ENCODE data around the gene FHOD1. TPM values are rescaled to one million over a fixed set of nuclear protein-coding genes. Genes with fewer than 3 reads are reported as not detected.

FHOD1 gene
- total RNA-seq, 1 experiment from 2014 or later = 22.2 TPM

DNA sequence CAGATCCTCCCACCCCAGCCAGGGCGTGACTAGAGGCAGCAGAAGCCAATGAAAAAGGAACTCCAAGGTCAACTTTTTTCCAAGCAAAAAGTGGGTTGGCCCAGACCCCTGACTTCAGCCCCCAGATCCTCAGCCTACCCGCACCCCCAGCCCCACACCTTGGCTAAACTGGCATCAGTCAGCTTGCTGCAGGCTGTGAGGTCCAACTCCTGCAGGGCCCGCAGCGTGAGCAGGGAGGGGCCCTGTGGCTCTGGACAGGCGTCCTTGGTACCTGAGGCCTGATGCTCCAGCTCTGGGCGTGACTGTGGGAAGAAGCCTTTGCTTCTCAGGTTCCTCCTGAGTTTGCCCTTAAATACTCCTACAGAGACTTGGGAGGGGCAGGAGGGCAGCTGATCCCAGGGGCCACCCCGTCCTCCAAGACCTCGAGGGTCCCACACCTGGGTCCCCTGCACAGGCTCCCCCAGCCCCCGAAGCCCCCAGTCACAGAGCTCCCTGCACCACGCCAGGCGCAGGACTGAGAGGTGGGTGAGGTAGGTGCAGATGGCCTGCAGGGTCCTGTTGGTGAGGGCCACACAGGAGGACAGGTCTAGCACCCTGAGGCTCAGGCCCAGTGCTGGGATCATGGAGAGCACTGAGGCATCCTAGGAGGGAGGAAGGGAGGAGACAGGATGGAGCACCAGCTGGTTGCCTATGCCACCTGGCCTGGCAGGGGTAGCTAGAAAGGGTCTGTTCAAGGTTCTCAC, 39.0 kb downstream of the FHOD1 start:
- DNase-seq (ENCODE audit: low read depth) = no peak

DNA sequence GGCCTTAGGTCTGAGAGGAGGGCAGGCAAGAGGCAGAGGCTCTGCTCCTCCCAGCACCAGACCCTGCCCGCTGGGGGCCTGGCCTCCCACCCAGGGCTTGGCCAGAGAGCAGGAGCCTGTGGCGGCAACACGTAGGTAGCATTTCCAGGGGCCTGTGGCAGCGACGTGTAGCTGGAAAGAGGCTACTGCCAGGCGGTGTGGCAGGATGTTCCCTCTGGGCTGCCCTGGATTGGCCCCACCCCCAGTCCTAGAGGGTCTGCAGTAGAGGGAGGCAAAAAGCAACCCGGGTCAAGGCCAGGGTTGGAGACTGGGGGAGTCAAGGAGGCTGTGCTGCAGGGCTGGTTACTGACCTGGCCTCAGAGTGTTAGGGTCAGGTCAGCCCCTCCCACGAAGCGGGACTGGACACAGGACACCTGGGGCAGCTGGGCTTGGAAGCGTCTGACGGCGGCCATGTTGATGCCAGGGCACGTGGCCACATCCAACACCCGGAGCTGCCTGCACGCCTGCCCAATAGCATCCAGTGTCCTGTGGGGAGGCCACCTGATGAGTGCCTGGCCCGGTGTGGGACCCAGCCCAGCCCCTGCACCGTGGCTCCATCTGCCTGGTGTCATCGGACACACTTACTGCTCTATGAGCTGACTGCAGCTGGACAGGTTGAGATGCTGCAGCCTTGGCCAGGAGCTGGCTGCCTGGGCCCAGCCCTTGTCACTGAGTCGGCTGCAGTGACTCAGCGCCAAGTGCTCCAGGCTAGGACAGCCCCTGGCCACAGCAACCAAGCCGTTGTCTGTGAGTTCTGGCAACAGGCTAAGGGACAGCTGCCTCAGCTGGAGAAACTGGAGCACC, 39.8 kb downstream of the FHOD1 start:
- DNase-seq (ENCODE audit: low read depth) = peak; percentile 59

DNA sequence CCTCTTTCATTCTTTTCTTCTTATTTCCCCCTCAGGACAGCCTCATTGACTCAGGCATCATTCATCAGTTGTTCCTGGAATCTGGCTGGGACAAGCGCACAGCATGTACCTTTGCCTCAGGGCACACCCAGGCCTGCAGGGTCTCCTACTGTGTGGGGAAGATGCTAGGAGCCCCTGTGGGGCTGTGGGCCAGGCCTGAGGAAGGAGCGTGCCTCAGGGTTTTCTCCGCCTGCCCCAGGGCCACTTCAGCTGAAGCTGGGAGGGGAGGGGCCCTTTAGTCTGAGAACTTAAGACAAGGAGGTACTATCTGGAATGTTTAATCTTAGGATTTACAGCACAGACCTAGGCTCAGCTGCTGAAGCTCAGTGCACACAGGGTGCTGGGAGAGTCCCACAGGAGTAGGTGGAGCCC, 40.4 kb downstream of the FHOD1 start:
- no peak for DNase-seq (ENCODE audit: low read depth)

DNA sequence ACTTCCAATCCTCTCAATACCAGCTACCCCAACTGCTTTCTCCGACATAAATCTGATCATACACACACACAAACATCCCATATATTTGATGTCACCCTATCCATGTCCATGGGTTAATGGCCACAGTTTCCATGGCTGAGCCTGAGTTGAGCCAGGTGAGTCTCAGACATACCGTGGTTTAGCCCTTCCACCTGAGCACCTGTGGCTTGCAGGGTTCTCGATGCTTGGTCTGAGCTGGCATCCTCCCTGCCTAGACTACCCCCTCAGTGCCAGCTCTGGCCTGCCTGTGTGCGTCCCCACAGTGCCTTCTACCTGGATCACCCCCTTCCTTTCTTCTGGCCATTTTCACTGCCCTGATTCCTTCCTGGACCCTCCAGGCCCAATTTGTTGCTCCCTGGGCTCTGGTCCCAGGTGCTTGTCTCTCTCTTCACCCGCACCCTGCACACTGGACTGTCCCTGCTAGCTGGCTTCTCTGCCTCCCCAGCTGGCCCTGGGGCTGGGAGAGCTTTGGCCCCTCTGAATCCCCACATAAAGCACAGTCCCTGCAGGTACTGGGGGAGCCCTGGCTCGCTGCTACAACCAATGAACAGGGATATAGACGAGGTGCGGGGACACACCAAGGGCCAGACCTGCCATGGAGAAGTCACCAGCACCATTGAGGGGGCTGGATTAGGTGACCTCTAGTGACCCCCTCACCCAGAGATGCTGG, 41.0 kb downstream of the FHOD1 start:
- DNase-seq (ENCODE audit: low read depth) = no peak

DNA sequence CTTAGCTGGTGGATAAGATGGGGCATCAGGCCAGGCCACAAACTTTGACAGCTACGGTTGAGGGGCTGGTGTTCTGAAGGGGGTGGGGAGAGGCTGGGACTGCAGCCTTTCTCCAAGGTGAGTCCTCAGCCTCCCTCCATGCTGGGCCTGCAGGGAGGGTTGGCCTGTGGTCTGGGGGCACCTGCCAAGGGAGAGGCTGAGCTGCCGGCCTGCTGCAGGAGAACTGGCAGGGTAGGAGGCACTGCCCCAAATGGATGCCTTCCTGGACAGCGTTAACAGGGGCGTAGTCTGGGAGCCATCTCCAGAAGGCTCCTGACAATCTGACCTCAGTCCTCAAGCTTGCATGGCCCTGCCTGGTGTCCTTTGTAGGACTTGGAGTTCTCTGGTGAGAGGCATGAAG, 43.2 kb downstream of the FHOD1 start:
- DNase-seq (ENCODE audit: low read depth) = no peak

DNA sequence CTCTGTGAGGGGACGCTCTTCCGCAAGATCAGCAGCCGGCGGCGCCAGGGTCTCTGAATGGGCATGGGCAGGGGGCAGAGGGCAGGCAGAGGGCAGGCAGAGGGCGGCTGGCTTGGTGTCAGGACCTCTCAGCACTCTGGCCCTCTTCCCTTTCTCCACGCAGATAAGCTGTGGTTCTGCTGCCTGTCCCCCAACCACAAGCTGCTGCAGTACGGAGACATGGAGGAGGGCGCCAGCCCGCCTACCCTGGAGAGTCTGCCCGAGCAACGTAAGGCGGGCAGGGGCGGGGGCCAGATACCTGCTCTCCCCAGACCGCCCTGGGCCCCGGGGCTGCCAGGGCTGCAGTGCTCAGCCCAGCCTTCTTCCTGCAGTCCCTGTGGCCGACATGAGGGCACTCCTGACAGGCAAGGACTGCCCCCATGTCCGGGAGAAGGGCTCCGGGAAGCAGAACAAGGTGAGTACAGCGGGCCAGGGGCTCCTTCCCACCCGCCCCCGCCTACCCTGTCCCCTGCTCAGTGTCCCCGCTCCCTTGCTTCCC, 44.3 kb downstream of the FHOD1 start:
- DNase-seq (ENCODE audit: low read depth) = no peak

DNA sequence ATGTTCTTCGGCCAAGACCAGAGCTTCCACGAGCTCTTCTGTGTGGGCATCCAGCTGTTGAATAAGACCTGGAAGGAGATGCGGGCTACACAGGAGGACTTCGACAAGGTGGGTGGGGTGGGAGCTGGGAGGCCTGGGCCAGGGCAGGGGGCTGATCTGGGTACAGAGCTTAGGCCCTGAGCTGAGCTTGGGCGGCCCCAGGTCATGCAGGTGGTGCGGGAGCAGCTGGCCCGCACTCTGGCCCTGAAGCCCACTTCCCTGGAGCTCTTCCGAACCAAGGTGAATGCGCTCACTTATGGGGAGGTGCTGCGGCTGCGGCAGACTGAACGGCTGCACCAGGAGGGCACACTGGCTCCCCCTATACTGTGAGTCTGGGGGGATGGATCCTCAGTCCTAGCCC, 44.9 kb downstream of the FHOD1 start:
- no peak for DNase-seq (ENCODE audit: low read depth)

DNA sequence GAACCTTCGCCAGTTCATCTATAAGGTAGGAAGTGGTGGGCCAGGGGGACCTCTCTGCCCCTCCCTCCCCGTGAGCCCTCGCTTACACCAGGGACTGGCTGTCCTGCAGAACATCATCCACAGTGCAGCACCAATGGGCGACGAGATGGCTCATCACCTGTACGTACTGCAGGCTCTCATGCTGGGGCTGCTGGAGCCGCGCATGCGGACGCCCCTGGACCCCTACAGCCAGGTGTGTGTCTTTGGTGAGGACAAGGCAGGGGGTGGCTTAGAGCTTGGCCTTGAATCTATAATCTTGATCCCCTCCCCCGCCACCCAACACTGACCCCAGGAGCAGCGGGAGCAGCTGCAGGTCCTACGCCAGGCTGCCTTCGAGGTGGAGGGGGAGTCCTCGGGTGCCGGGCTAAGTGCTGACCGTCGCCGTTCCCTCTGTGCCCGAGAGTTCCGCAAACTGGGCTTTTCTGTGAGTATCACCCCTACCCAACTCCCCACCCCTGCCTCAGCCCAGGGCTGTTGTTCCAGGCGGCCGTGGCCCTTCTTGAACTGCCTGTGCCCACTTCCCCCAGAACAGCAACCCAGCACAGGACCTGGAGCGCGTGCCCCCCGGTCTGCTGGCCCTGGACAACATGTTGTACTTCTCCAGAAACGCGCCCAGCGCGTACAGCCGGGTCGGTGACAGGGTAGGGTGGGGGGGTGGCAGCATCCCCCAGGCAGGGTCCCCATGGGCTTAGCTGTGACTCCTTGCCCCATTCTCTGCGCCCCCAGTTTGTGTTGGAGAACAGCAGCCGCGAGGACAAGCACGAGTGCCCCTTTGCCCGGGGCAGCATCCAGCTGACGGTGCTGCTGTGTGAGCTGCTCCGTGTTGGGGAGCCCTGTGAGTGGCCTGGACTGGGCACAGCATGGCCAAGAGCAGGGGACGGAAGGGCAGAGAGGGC, 45.6 kb downstream of the FHOD1 start:
- DNase-seq (ENCODE audit: low read depth) = no peak

DNA sequence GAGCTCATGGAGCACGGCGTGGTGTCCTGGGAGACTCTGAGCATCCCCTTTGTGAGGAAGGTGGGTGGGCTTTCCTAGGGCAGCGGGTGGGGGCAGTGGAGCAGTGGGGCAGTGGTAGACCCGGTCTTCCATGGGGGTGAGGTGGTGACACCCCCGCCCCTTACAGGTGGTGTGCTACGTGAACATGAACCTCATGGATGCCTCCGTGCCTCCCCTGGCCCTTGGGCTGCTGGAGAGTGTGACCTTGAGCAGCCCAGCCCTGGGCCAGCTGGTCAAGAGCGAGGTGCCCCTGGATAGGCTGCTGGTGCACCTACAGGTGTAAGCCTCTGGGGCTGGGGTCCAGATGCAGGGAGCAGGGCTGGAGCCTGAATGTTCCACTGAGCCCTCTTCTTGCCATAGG, 46.8 kb downstream of the FHOD1 start:
- no peak for DNase-seq (ENCODE audit: low read depth)

DNA sequence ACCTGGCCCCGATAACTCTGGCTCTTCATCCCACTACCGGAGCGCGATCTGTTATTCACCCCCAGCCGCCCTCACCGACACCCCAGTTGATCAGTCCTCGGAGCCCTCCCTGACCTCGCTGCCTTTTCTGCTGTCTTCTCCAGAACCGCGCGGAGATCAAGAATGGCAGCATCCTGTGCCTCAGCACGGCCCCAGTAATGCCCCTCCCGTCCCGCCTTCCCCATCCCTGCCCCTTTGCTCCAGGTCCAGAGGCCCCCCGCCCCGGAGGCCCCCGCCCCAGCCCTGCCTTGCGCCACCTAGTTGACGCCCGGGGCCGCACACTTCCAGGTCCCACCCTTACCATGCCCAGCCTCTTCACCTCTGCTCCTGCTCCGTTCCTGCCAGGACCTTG, 47.5 kb downstream of the FHOD1 start:
- DNase-seq (ENCODE audit: low read depth) = no peak

DNA sequence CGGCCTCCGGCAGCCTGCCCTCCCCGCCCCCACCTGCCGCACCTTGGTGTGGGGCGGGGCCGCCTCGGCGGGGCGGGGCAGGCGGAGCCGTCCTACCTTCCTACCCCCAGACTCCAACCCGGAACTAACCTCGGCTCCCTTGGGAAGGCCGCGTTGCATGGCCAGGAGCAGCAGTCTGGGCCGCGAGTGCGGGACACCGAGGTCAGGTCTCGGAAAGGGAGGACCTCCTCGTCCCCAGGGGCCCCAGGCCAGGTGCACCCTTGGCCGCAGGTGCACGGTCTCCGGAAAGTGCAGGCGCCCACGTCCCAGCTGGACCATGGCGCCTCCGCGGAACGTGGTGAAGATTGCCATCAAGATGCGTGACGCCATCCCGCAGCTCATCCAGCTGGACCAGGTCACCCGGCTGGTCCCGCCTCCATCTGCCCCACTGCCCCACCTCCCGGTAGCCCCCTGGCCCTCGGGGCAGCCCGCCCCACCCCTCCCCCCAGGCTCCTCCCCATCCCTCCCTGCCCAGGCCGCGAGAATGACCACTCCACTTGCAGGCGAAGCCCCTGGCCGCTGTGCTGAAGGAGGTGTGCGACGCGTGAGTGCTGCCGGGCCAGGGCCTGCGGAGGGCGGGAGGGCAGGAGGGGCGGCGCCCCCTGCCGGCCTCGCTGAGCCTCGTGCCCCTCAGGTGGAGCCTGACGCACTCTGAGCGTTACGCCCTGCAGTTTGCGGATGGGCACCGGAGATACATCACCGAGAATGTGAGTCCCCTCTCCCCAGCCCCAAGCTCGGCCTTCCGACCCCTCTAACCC, 48.1 kb downstream of the FHOD1 start, which contains the start of gene ELMO3:
Gene ELMO3, plus strand, starts transcription at position 121 of the 797 bp plus-strand sequence. Its CDS starts 196 bp downstream, at position 317.
- no peak for DNase-seq (ENCODE audit: low read depth)

DNA sequence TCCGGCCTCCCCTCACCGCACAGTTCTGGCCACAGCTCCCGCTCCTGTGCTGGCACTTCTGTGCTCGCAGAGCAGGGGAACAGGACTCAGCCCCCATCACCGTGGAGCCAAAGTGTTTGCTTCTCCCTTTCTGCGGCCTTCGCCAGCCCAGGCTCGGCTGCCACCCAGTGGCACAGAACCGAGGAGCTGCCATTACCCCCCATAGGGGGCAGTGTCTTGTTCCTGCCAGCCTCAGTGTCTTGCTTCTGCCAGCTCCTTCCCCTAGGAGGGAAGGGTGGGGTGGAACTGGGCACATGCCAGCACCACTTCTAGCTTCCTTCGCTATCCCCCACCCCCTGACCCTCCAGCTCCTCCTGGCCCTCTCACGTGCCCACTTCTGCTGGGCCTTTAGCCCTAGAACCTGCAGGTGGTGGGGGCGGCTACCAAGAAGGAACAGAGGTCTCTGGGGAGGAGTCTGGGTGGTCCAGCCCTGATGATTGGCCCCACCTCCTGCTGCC, 49.0 kb downstream of the FHOD1 start:
- DNase-seq (ENCODE audit: low read depth) = no peak

DNA sequence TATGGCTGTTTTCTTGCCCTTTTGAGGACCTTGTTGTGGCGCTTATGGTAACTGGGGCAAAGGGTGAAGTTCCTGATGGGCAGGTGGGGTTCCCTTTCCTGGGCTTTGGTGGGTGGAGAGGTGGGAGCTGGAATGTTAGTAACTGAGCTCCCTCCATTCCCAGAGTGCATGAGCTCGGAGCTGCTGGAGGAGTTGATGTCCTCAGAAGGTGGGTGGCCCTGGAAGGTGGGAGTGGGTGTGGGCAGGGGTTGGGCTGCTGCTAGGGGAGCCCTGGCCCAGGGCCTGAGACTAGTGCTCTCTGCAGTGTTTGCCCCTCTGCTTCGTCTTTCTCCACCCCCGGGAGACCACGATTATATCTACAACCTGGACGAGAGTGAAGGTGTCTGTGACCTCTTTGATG, 49.6 kb downstream of the FHOD1 start:
- DNase-seq (ENCODE audit: low read depth) = no peak

DNA sequence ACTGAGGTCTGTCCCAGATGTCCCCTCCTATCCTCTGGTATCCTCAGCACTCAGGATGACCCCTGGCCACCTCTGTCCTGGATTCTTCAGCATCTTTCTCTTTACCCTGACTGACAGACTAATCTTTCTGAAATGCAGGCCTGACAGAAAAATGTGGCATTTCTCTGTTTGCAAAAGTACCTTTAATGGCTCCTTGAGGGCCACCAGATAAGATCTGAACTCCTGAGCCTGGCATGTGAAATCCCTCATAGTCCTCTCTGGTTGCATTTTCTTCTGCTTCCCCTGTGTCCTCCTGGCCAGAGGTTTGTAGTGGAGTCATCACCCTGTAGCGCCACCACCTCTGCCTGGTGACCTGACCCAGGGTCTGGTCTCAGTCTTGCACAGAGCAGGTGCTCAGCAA, 50.4 kb downstream of the FHOD1 start:
- DNase-seq (ENCODE audit: low read depth) = no peak

DNA sequence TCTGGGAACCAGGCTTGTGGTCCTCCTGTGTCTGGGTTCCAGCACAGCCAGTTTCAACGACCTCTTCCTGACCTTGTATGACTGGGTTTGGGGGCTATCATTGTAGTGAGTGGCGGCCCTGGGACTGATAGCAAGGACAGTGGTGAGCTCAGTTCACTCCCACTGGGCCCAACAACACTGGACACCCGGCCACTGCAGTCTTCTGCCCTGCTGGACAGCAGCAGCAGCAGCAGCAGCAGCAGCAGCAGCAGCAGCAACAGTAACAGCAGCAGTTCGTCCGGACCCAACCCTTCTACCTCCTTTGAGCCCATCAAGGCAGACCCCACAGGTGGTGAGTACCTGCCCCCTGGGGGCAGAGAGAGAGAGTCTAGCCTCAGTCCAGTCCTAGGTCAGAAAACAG, 51.6 kb downstream of the FHOD1 start:
- no peak for DNase-seq (ENCODE audit: low read depth)

DNA sequence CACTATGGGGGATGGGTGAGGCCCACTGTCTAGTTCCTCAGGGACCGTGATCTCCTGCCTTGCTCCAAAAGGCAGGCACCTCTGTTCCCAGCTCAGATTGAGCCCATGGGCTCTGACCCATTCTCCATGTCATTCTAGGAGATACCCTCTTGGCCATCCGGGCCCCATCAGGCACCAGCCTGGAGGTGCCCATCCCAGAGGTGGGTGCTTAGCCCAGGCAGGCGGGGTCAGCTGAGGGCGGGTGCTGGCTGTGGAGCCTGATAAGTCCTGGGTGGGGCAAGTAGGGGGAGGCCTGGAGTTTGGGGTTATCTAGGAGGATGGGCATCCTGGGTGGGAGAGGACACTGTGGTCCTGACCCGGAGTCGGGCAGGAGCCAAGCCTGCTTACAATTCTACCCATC, 53.0 kb downstream of the FHOD1 start:
- no peak for DNase-seq (ENCODE audit: low read depth)

DNA sequence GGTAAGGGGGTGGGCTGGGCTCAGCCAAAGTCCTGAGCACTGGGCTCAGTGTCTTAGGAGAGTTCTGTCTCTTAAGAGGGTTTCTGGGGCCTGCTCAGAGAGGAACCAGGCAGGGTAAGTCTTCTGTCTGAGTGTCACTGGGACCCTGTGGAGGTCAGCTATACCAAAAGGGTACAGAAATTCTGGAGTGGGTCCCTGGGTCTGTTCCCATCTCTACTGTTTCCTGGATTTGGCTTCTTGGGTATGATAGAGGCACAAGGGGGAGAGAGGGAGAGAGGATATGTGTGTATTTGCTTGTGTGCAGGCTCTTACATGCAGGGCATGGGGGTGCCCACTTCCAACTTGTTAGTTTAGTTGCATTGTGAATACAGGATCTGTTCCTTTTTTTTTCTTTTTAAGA, 53.7 kb downstream of the FHOD1 start:
- no peak for DNase-seq (ENCODE audit: low read depth)

DNA sequence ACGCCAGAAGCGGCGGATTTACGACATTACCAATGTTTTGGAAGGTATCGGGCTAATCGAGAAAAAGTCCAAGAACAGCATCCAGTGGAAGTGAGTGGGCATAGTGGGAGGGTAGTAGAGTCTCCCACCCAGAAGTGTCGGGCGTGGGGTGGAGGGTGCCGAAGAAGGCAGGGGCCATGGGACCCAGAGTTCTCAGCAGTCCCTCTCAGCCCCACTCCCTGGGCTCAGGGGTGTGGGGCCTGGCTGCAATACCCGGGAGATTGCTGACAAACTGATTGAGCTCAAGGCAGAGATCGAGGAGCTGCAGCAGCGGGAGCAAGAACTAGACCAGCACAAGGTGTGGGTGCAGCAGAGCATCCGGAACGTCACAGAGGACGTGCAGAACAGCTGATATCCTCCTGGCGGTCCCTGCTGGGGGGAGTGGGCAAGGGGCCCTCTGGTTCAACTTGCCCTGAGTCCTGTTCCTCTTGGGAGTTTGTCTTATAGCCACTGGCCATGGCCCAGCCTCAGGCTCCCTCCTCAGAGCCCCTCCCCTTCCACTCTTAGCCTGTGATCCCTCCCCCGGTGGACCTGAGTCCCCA, 54.4 kb downstream of the FHOD1 start:
- no peak for DNase-seq (ENCODE audit: low read depth)

DNA sequence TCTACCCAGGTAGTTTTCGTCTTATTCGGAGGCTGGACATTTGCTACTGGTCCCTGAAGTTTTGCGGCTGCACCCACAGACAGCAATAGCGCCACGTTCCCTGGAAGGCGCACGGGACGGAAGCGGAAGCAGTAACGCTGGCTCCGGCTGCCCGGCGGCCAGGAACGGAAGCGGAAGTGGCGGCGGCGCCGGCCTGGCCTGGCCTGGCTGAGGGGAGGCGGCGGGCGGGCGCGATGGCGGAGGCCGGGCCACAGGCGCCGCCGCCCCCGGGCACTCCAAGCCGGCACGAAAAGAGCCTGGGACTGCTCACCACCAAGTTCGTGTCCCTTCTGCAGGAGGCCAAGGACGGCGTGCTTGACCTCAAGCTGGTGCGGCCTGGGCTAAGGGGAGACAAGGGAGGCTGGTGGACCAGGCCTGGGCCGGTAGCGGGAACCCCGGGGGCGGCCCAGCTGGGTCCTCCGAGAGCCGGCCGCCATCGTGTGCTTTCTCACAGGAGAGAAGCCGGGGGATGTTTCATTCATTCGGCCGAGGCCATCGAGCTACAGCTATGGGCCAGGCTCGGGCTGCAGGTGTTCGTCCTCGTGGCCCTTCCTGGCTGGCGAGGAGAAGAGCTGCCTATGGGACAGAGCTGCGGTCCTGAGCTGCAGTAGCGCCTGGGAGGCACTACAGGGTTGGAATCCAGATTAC, 55.1 kb downstream of the FHOD1 start, which contains the start of gene E2F4:
Gene E2F4, plus strand, starts transcription at position 161 of the 687 bp plus-strand sequence. Its CDS starts 73 bp downstream, at position 234.
- peak; percentile 93 for DNase-seq (ENCODE audit: low read depth)

Data from Daoy (cell line).